Measurements from ENCODE around the gene ABTB2.
"Not testable (repeated sequence)": the region's sequence is repeated elsewhere in the genome, so short reads cannot be mapped to it uniquely, and the experiment has no call there.

ABTB2 gene

DNA sequence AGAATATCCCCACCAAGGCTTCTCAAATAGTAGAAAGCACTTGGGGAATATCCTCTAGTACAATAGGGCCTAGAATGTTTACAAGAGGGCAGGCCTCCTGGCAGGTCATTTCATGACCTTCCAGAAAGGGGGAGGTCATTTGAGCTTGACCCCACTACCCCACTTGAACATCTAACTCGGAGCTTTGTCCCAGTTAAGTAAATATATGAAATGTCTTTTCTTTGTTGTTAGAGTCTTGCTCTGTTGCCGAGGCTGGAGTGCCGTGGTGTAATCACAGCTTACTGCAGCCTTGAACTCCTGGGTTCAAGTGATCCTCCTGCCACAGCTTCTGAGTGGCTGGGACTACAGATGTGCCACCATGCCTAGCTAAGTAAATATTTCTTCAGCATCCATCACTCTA, 108.4 kb downstream of the ABTB2 start:
- in situ Hi-C loops (cut with MboI; ENCODE audit: low sequenced_read_pairs): no loop called here

GRCh38 chr11:34246511-34246910, 111.3 kb downstream of the ABTB2 start:
- in situ Hi-C loops (cut with MboI; ENCODE audit: low sequenced_read_pairs): not testable (repeated sequence)

GRCh38 chr11:34245041-34245440, 112.8 kb downstream of the ABTB2 start:
- in situ Hi-C loops (cut with MboI; ENCODE audit: low sequenced_read_pairs): no loop called here

GRCh38 chr11:34243600-34244464, 114.0 kb downstream of the ABTB2 start:
- in situ Hi-C loops (cut with MboI; ENCODE audit: low sequenced_read_pairs): no loop called here

- in situ Hi-C loops (cut with MboI; ENCODE audit: low sequenced_read_pairs): no loop called here
Measured at GRCh38 chr11:34242037-34242625, 115.7 kb downstream of the ABTB2 start.

GRCh38 chr11:34240150-34240494, 117.7 kb downstream of the ABTB2 start:
- in situ Hi-C loops (cut with MboI; ENCODE audit: low sequenced_read_pairs): no loop called here

DNA sequence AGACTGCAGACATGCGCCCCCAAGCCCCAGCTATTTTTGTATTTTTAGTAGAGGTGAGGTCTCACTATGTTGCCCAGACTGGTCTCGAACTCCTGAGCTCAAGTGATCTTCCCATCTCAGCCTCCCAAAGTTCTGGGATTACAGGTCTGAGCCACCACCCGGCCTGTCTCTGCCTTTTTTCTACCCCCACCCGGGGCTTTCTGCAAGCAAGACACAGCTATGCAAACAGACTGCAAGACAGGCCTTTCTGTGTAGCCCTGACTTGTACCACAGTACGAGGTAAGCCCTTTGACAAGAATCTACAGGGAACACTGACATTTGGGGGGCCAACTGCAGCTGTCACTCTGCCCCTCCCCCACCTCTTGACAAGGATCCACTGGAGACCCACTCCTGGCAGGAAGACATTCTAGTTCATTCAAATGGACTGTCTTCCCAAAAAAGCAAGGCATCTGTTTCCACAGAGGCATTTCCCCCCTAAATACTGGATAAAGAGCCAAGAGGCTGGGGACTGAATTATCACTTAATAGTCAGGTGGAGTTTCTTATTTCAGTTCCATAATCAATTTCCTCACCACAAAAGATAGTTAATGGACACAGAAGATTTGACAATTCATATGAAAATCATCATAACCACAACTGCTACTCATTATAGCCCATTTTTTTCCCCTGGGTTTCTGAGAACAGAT, 118.2 kb downstream of the ABTB2 start:
- in situ Hi-C loops (cut with MboI; ENCODE audit: low sequenced_read_pairs): no loop called here

- in situ Hi-C loops (cut with MboI; ENCODE audit: low sequenced_read_pairs): no loop called here
Measured at GRCh38 chr11:34238966-34239365, 118.8 kb downstream of the ABTB2 start.

GRCh38 chr11:34238533-34238932, 119.3 kb downstream of the ABTB2 start:
- in situ Hi-C loops (cut with MboI; ENCODE audit: low sequenced_read_pairs): no loop called here

DNA sequence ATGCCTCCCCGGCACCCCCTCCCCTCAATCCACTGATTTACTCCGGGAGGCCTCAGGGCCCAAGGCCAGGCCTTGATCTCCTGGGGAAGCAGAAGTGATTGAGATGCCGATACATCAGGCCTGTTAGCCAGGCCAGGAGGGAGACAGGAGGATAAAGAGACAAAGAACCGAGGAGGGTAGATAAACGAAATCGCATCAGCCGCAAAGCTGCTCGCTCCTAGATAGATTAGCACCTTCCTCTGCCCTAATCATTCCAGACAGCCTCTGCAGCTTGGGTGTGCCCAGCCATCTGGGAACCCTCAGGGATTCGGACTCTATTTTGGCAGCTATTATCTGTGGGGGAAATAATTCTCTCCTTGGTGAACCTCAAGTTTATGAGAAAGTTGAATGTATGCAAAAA, 121.2 kb downstream of the ABTB2 start:
- in situ Hi-C loops (cut with MboI; ENCODE audit: low sequenced_read_pairs): no loop called here

- in situ Hi-C loops (cut with MboI; ENCODE audit: low sequenced_read_pairs): no loop called here
Measured at GRCh38 chr11:34235591-34236071, 122.2 kb downstream of the ABTB2 start.

GRCh38 chr11:34235189-34235588, 122.6 kb downstream of the ABTB2 start:
- in situ Hi-C loops (cut with MboI; ENCODE audit: low sequenced_read_pairs): no loop called here

DNA sequence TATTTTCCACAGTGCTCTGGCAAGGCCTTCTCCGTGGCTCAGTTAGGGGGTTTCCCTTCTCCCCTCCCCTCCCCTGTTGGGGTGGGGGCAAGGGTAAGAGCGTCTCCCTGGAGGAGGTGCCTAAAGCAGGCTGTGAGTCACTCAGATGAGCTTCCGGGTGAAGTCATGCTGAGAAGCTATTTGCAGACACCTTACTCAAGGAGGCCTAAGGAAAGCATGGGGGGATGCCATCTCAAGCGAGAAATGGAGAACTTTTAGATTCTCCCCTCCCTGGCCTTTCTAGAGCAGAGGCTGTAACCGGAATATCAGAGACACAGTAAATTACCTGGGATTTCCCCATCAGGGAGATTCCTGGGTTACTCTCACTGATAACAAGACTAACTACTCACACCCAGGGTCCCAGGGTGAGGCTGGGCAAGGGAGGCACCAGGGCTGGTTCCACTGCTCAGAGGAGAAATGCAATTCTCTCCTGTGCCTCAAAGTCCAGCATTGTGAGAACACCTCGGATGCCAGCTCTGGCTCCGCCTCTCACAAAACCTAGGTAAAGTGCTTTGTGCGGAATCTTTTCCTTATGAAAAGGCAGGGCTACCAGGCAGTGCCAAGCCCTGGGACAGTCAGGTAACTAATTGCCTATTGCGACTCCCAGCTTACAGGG, 123.6 kb downstream of the ABTB2 start:
- in situ Hi-C loops (cut with MboI; ENCODE audit: low sequenced_read_pairs): no loop called here

DNA sequence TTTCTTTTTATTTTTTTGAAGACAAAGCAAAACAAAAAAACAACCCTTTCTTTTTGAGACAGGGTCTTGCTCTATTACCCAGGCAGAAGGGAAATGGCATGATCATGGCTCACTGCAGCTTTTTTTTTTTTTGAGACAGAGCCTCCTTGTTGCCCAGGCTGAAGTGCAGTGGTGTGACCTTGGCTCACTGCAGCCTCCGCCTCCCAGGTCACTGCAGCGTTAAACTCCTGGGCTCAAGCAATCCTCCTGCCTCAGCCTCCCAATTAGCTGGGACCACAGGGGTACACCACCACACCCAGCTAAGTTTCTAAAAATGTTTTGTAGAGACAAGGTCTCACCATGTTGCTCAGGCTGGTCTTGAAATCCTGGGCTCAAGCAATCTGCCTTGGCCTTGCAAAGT, 124.6 kb downstream of the ABTB2 start:
- in situ Hi-C loops (cut with MboI; ENCODE audit: low sequenced_read_pairs): no loop called here

DNA sequence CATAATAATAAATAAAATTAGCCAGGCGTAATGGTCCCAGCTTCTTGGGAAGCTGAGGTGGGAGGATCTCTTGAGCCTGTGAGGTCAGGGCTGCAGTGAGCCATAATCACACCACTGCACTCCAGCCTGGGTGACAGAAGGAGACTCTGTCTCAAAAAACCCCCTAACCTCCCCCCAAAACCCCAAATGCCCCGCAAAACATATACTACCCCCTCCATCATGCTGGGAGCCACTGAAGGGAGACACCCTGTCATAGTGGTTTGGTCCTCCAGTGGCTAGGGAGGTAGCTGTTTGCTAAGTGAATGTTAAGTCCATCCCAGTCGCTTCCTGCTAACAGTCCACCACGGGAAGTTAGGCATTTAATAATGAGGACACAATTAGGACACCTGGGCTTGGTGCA, 125.0 kb downstream of the ABTB2 start:
- in situ Hi-C loops (cut with MboI; ENCODE audit: low sequenced_read_pairs): no loop called here

DNA sequence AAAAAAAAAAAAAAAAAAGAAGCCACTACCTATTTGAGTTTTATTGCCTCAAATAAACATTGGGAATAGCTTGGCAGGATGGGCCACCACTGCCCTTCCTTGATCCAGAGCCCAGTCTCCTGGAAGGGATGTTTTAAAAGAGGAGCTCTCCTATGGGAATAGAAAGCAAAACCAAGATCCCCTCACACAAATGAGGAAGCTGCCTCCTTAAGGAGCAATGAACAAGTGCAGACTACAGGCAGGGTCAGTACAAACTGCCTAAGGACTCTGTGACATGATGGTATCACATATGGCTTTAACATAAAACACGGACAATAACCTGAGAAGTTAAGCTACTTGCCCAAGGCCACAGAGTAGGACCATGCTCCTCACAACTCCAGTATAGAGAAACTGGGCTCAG, 131.6 kb downstream of the ABTB2 start:
- in situ Hi-C loops (cut with MboI; ENCODE audit: low sequenced_read_pairs): no loop called here

- in situ Hi-C loops (cut with MboI; ENCODE audit: low sequenced_read_pairs): no loop called here
Measured at GRCh38 chr11:34225091-34225490, 132.7 kb downstream of the ABTB2 start.

DNA sequence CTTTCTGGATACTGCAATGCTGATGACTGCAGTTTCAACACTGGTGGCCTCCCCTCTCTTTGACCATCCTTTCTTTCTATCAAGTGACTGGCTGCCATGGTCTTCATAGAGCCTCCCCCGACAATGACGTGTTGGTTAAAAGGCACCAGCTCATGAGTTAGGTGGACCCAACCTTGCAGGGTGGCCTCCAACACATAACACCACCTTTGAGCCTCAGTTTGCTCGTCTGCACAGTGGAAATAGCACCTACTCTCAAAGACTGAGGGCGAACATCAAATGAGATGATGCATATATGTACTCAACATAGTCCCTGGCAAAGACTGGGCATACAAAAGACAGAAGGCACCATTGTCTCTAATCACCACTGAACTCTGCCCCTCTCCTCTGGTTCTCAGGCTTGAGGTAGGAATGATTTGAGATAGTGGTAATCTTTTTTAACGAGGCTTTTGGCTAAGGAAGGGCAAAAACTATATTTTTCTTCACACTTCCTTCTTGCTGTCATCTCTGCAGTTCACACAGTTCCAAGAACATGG, 133.3 kb downstream of the ABTB2 start:
- in situ Hi-C loops (cut with MboI; ENCODE audit: low sequenced_read_pairs): no loop called here

DNA sequence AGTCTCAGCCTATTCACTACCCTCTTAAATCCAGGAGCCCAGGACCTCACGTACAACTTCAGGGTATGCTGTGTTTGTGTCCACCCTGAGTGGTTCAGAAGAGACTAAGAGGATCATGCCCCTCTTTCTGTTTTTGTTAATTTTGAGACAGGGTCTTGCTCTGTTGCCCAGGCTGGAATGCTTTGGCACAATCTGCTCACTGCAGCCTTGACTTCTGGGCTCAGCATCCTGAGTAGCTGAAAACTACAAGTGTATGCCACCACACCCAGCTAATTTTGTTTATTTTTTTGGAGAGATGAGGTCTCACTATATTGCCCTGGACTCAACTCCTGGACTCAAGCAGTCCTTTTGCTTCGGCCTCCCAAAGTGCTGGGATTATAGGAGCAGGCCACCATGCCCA, 133.9 kb downstream of the ABTB2 start:
- in situ Hi-C loops (cut with MboI; ENCODE audit: low sequenced_read_pairs): no loop called here

GRCh38 chr11:34223021-34223813, 134.6 kb downstream of the ABTB2 start:
- in situ Hi-C loops (cut with MboI; ENCODE audit: low sequenced_read_pairs): no loop called here
